ENCODE results near the gene BLMH.
"Not testable (repeated sequence)": the region's sequence is repeated elsewhere in the genome, so short reads cannot be mapped to it uniquely, and the experiment has no call there.

BLMH gene

GRCh38 chr17:30234296-30234695, 57.4 kb downstream of the BLMH start:
- no peak for TF ChIP-seq CTCF (IDR thresholded peaks at IDR 0.05; ENCODE audit: insufficient read depth, low read length, poor library complexity, severe bottlenecking)
- H3K27me3 ChIP-seq (replicated peaks; ENCODE audit: control insufficient read depth, insufficient read depth, low read length), result no peaks in the 10 kb centered on the region
- DNase-seq (ENCODE audit: extremely low read depth, insufficient read length), result no peak
- H3K4me3 ChIP-seq (replicated peaks; ENCODE audit: low read depth, low read length), result no peak overlapping the region
- H3K36me3 ChIP-seq (ENCODE audit: control insufficient read depth, insufficient read depth, low read length), result no peaks in the 10 kb centered on the region

- Histone ChIP-seq H3K27me3 (replicated peaks; ENCODE audit: control insufficient read depth, insufficient read depth, low read length) (no peaks in the 10 kb centered on the region), H3K36me3 (ENCODE audit: control insufficient read depth, insufficient read depth, low read length) (no peaks in the 10 kb centered on the region), H3K4me3 (replicated peaks; ENCODE audit: low read depth, low read length) (no peak overlapping the region)
- TF ChIP-seq CTCF (IDR thresholded peaks at IDR 0.05; ENCODE audit: insufficient read depth, low read length, poor library complexity, severe bottlenecking), result no peak
- no peak for DNase-seq (ENCODE audit: extremely low read depth, insufficient read length)
Measured at GRCh38 chr17:30232824-30233427, 58.8 kb downstream of the BLMH start.

GRCh38 chr17:30232015-30232823, 59.5 kb downstream of the BLMH start:
- no peaks in the 10 kb centered on the region for H3K27me3 ChIP-seq (replicated peaks; ENCODE audit: control insufficient read depth, insufficient read depth, low read length)
- H3K4me3 ChIP-seq (replicated peaks; ENCODE audit: low read depth, low read length), result no peak overlapping the region
- no peak for DNase-seq (ENCODE audit: extremely low read depth, insufficient read length)
- TF ChIP-seq CTCF (IDR thresholded peaks at IDR 0.05; ENCODE audit: insufficient read depth, low read length, poor library complexity, severe bottlenecking), result no peak
- H3K36me3 ChIP-seq (ENCODE audit: control insufficient read depth, insufficient read depth, low read length), result no peaks in the 10 kb centered on the region

GRCh38 chr17:30230596-30231125, 61.1 kb downstream of the BLMH start:
- DNase-seq (ENCODE audit: extremely low read depth, insufficient read length), result no peak
- TF ChIP-seq CTCF (IDR thresholded peaks at IDR 0.05; ENCODE audit: insufficient read depth, low read length, poor library complexity, severe bottlenecking), result no peak
- no peaks in the 10 kb centered on the region for H3K36me3 ChIP-seq (ENCODE audit: control insufficient read depth, insufficient read depth, low read length)
- H3K27me3 ChIP-seq (replicated peaks; ENCODE audit: control insufficient read depth, insufficient read depth, low read length), result no peaks in the 10 kb centered on the region
- no peak overlapping the region for H3K4me3 ChIP-seq (replicated peaks; ENCODE audit: low read depth, low read length)

- DNase-seq (ENCODE audit: extremely low read depth, insufficient read length); H3K36me3 ChIP-seq (ENCODE audit: control insufficient read depth, insufficient read depth, low read length); H3K27me3 ChIP-seq (replicated peaks; ENCODE audit: control insufficient read depth, insufficient read depth, low read length); H3K4me3 ChIP-seq (replicated peaks; ENCODE audit: low read depth, low read length): not testable (repeated sequence)
Measured at GRCh38 chr17:30230009-30230408, 61.7 kb downstream of the BLMH start.

- TF ChIP-seq CTCF (IDR thresholded peaks at IDR 0.05; ENCODE audit: insufficient read depth, low read length, poor library complexity, severe bottlenecking), result no peak
- Histone ChIP-seq H3K27me3 (replicated peaks; ENCODE audit: control insufficient read depth, insufficient read depth, low read length) (no peaks in the 10 kb centered on the region), H3K36me3 (ENCODE audit: control insufficient read depth, insufficient read depth, low read length) (no peaks in the 10 kb centered on the region)
Measured at GRCh38 chr17:30229012-30229411, 62.7 kb downstream of the BLMH start.

More at GRCh38 chr17:30229012-30229411, 62.7 kb downstream of the BLMH start:
- DNase-seq (ENCODE audit: extremely low read depth, insufficient read length), result no peak
- H3K4me3 ChIP-seq (replicated peaks; ENCODE audit: low read depth, low read length), result no peak overlapping the region
